ENCODE results near the gene KIF19.

DNA sequence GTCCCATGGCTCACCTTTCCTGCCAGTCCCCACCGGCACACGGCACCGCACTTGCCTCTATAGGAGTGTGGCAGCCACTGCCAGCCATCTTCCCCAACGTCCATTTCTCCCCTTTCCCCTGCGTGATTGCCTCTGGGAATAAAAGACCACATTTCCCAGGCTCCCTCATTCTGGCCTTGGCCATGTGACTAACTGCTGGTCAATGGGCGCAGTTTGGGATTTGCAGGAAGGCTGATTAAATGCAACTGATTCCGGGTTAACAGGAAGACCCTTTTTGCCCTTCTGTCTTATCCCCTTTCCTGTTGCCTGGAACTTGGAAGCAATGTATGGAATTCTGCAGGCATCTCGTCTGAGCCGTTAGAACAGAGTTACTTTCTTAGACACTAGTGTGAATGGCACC is 32.7 kb downstream of the KIF19 start:
- TF ChIP-seq, protein P1, sequence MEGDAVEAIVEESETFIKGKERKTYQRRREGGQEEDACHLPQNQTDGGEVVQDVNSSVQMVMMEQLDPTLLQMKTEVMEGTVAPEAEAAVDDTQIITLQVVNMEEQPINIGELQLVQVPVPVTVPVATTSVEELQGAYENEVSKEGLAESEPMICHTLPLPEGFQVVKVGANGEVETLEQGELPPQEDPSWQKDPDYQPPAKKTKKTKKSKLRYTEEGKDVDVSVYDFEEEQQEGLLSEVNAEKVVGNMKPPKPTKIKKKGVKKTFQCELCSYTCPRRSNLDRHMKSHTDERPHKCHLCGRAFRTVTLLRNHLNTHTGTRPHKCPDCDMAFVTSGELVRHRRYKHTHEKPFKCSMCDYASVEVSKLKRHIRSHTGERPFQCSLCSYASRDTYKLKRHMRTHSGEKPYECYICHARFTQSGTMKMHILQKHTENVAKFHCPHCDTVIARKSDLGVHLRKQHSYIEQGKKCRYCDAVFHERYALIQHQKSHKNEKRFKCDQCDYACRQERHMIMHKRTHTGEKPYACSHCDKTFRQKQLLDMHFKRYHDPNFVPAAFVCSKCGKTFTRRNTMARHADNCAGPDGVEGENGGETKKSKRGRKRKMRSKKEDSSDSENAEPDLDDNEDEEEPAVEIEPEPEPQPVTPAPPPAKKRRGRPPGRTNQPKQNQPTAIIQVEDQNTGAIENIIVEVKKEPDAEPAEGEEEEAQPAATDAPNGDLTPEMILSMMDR (IDR thresholded peaks at IDR 0.05): no peak
- no peak for TF ChIP-seq POLR2A (IDR thresholded peaks at IDR 0.05)

Measured in thyroid gland (tissue), 4 donors.